ENCODE data around the gene CTCF.

GRCh38 chr16:67558859-67559258 lies 3.5 kb upstream of the CTCF start:
- TF ChIP-seq RAD21 (IDR thresholded peaks at IDR 0.05) = no peak
- TF ChIP-seq CTCF (IDR thresholded peaks at IDR 0.05; ENCODE audit: low read depth, low read length, missing input control) = no peak
- no peak for TF ChIP-seq REST (IDR thresholded peaks at IDR 0.05)
- no peak for TF ChIP-seq HNF4A (conservative IDR thresholded peaks at IDR 0.05)
- no peak for TF ChIP-seq GABPA (IDR thresholded peaks at IDR 0.05 in 1 of 2, conservative IDR thresholded peaks at IDR 0.05 in 1 of 2)
- no peak for TF ChIP-seq JUND (IDR thresholded peaks at IDR 0.05)
- TF ChIP-seq, protein P1, sequence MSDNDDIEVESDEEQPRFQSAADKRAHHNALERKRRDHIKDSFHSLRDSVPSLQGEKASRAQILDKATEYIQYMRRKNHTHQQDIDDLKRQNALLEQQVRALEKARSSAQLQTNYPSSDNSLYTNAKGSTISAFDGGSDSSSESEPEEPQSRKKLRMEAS (IDR thresholded peaks at IDR 0.05) = no peak
